Dorsolateral prefrontal cortex (tissue), 118 donors: Measurements from ENCODE around the gene ANKS1A. TPM values are rescaled to one million over a fixed set of nuclear protein-coding genes. Genes with fewer than 3 reads are reported as not detected.

Source experiments
- total RNA-seq, 120 experiments: library from RNA; stranded (reverse); gene quantifications; one replicate each; pipeline versions ENCODE4 v1.2.3 to v1.2.4, GENCODE V29; 2022

Gene ANKS1A
- total RNA-seq, 120 experiments from 2014 or later = 27.6 to 68.9 (median 44.8) TPM

Other genes with a start within 250 kb of the ANKS1A start
- gene ILRUN, start 192.5 kb upstream of the ANKS1A start, total RNA-seq = 100 to 1,000 TPM in 71 of 120 experiments, 10 to 100 TPM in 49; 46.6 to 155 (median 106) TPM
- 10 to 100 TPM; 21.8 to 54.0 (median 39.4) TPM for gene SNRPC, start 131.8 kb upstream of the ANKS1A start, total RNA-seq
- 10 to 100 TPM in 119 of 120 experiments, 1 to 10 TPM in 1; 9.5 to 19.4 (median 14.4) TPM for gene BLTP3A, start 97.2 kb upstream of the ANKS1A start, total RNA-seq
- gene TAF11, start 1.2 kb upstream of the ANKS1A start, total RNA-seq = 10 to 100 TPM; 14.9 to 28.0 (median 20.9) TPM